ENCODE data around the gene FFAR2.

DNA sequence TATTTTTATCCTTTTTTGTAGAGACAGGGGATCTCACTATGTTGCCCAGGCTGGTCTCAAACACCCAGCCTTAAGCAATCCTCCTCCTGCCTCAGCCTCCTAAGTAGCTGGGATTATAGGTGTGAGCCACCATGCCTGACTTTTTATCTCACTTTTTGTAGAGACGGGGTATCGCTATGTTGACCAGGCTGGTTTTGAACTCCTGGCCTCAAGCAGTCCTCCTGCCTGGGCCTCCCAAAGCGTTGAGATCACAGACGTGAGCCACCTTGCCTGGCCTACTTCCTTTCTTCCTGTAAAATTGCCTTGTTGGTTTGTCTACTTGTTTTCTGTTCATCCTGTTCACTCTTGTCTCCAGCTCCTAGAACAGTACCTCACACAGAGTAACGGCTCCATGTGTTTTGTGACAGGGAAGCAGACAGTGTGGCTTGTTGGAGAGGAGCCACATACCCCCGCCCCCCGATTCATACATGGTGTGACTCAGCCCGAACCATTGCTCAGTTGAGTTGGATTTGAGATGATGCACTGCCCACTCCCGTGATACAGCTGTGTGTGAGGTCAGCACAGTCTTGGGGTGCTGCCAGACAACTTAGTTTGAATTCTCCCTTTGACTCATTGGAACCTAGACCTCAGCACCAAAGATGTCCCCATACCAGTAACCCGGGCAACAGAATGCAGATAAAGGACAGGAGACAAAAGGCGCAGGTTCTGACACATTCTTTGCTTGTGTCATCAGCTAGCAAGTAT, 43.0 kb upstream of the FFAR2 start:
- TF ChIP-seq, protein P1, sequence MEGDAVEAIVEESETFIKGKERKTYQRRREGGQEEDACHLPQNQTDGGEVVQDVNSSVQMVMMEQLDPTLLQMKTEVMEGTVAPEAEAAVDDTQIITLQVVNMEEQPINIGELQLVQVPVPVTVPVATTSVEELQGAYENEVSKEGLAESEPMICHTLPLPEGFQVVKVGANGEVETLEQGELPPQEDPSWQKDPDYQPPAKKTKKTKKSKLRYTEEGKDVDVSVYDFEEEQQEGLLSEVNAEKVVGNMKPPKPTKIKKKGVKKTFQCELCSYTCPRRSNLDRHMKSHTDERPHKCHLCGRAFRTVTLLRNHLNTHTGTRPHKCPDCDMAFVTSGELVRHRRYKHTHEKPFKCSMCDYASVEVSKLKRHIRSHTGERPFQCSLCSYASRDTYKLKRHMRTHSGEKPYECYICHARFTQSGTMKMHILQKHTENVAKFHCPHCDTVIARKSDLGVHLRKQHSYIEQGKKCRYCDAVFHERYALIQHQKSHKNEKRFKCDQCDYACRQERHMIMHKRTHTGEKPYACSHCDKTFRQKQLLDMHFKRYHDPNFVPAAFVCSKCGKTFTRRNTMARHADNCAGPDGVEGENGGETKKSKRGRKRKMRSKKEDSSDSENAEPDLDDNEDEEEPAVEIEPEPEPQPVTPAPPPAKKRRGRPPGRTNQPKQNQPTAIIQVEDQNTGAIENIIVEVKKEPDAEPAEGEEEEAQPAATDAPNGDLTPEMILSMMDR (conservative IDR thresholded peaks at IDR 0.05 in 1 of 2, IDR thresholded peaks at IDR 0.05 in 1 of 2; ENCODE audit: extremely low read depth in 1 of 2, insufficient read depth in 1 of 2, low read depth in 1 of 2, low read length in 2 of 2), result no peak
- no peak for TF ChIP-seq EZH2 (IDR thresholded peaks at IDR 0.05; ENCODE audit: borderline replicate concordance, low read length)

Data from mammary epithelial cell (primary cell).